HG03460 (cell line): ENCODE data around the gene ETS1.
A peak's percentile ranks its signal among the peaks of the same experiment; 100 is the strongest.

Experiments used
- ATAC-seq: cut with Tn5 transposase; IDR thresholded peaks from one replicate; pipeline ENCODE4 v1.9.1; 2021; ENCODE audit not compliant: unreplicated experiment

Gene ETS1

GRCh38 chr11:128587415-128587814 lies at the start of gene ETS1:
Gene ETS1, minus strand, starts transcription at chr11:128587558. Its CDS starts 14,428 bp downstream, at chr11:128573130.
- ATAC-seq, result no peak

GRCh38 chr11:128634395-128634794 lies 47.0 kb upstream of the ETS1 start:
- ATAC-seq, result no peak

GRCh38 chr11:128633384-128633965 lies 46.1 kb upstream of the ETS1 start:
- no peak for ATAC-seq

GRCh38 chr11:128632141-128632791 lies 44.9 kb upstream of the ETS1 start:
- no peak for ATAC-seq

GRCh38 chr11:128630367-128631230 lies 43.2 kb upstream of the ETS1 start:
- ATAC-seq, result peak; percentile 46

- no peak for ATAC-seq
Measured at GRCh38 chr11:128629516-128630106, 42.3 kb upstream of the ETS1 start.

- peak; percentile 28 for ATAC-seq
Measured at GRCh38 chr11:128628686-128629085, 41.3 kb upstream of the ETS1 start.

- ATAC-seq, result peak; percentile 23
Measured at GRCh38 chr11:128628325-128628673, 40.9 kb upstream of the ETS1 start.

GRCh38 chr11:128627666-128628324 lies 40.4 kb upstream of the ETS1 start:
- peak; percentile 46 for ATAC-seq

- no peak for ATAC-seq
Measured at GRCh38 chr11:128626913-128627665, 39.7 kb upstream of the ETS1 start.

- no peak for ATAC-seq
Measured at GRCh38 chr11:128625746-128626145, 38.4 kb upstream of the ETS1 start.

- no peak for ATAC-seq
Measured at GRCh38 chr11:128625326-128625725, 38.0 kb upstream of the ETS1 start.

- ATAC-seq, result peak; percentile 31
Measured at GRCh38 chr11:128624269-128625175, 37.2 kb upstream of the ETS1 start.

GRCh38 chr11:128623091-128623490 lies 35.7 kb upstream of the ETS1 start:
- no peak for ATAC-seq

- ATAC-seq, result no peak
Measured at GRCh38 chr11:128621601-128622501, 34.5 kb upstream of the ETS1 start.

- no peak for ATAC-seq
Measured at GRCh38 chr11:128620309-128621100, 33.1 kb upstream of the ETS1 start.

- no peak for ATAC-seq
Measured at GRCh38 chr11:128619540-128620308, 32.4 kb upstream of the ETS1 start.
